H1 (cell line): ENCODE results near the gene RBFOX1.

Source experiments
- ATF3 ChIP-seq: IDR thresholded peaks from 2 replicates; pipeline ENCODE4 v1.6.1; 2011; ENCODE audit warnings: low read depth, mild to moderate bottlenecking, low read length; ENCODE audit not compliant: insufficient read depth
- BRCA1 ChIP-seq: IDR thresholded peaks from 2 replicates; pipeline ENCODE4 v1.6.1; 2012; ENCODE audit warnings: low read depth, low read length, improper control_type of control experiment
- CTCF ChIP-seq, 3 experiments: IDR thresholded peaks; 1 replicate in 2 of 3; 2 replicates in 1 of 3; pipeline versions ENCODE4 v1.5.1 to v1.6.1; 2011; ENCODE audit warnings: low read length in 3 of 3, mild to moderate bottlenecking in 3 of 3, inconsistent platforms in 2 of 3, low read depth in 1 of 3, moderate library complexity in 1 of 3; ENCODE audit not compliant: insufficient read depth in 1 of 3; ENCODE audit errors: control extremely low read depth in 1 of 3
- EP300 ChIP-seq, 2 experiments: IDR thresholded peaks; 1 replicate in 1 of 2; 2 replicates in 1 of 2; pipeline ENCODE4 v1.6.1; 2011 to 2012; ENCODE audit warnings: low read depth in 2 of 2, low read length in 2 of 2, mild to moderate bottlenecking in 2 of 2, borderline replicate concordance in 1 of 2, inconsistent platforms in 1 of 2, moderate library complexity in 1 of 2
- EZH2 ChIP-seq: fragments of 200-600 bp; sonication (generic); IDR thresholded peaks from 2 replicates; pipeline ENCODE4 v1.7.1; 2012; ENCODE audit warnings: low read depth, mild to moderate bottlenecking, moderate library complexity, low read length, inconsistent platforms; ENCODE audit not compliant: severe bottlenecking
- JUND ChIP-seq: IDR thresholded peaks from 2 replicates; pipeline ENCODE4 v1.6.1; 2011; ENCODE audit warnings: mild to moderate bottlenecking, improper control_type of control experiment, low read length
- POLR2A ChIP-seq, 2 experiments: IDR thresholded peaks; 1 replicate in 1 of 2; 2 replicates in 1 of 2; pipeline ENCODE4 v1.6.1; 2011; ENCODE audit warnings: low read depth in 2 of 2, low read length in 2 of 2, mild to moderate bottlenecking in 2 of 2; ENCODE audit errors: control extremely low read depth in 1 of 2
- POLR2AphosphoS5 ChIP-seq: IDR thresholded peaks from 2 replicates; pipeline ENCODE4 v1.6.1; 2011; ENCODE audit warnings: low read depth, low read length
- RNF2 ChIP-seq: fragments of 200-900, 300-1000 bp; sonication (generic); IDR thresholded peaks from 2 replicates; pipeline ENCODE4 v1.7.1; 2016; ENCODE audit warnings: borderline replicate concordance, low read depth, mild to moderate bottlenecking, antibody characterized with exemption, low read length; ENCODE audit not compliant: poor library complexity, severe bottlenecking; ENCODE audit errors: missing control alignments
- SRF ChIP-seq: IDR thresholded peaks from 2 replicates; pipeline ENCODE4 v1.6.1; 2011; ENCODE audit warnings: mild to moderate bottlenecking, low read depth, low read length, moderate library complexity
- USF2 ChIP-seq: IDR thresholded peaks from 2 replicates; pipeline ENCODE4 v1.6.1; 2011; ENCODE audit warnings: low read length, improper control_type of control experiment
- ZNF274 ChIP-seq: IDR thresholded peaks from 2 replicates; pipeline ENCODE4 v1.7.0; 2012; ENCODE audit warnings: low read length, borderline replicate concordance; ENCODE audit errors: extremely low read depth

GRCh38 chr16:7755347-7755882, 422.8 kb downstream of the RBFOX1 start:
- no peak for TF ChIP-seq CTCF (IDR thresholded peaks at IDR 0.05; ENCODE audit: control extremely low read depth in 1 of 3, insufficient read depth in 1 of 3, low read depth in 1 of 3, low read length in 3 of 3)
- no peak for TF ChIP-seq JUND
- TF ChIP-seq RNF2, result no peak
- no peak for TF ChIP-seq POLR2A (IDR thresholded peaks at IDR 0.05; ENCODE audit: control extremely low read depth in 1 of 2, low read depth in 2 of 2, low read length in 2 of 2)
- TF ChIP-seq BRCA1, result no peak
- no peak for TF ChIP-seq ATF3
- no peak for TF ChIP-seq USF2
- no peak for TF ChIP-seq ZNF274
- no peak for TF ChIP-seq POLR2AphosphoS5
- no peak for TF ChIP-seq EZH2
- TF ChIP-seq SRF, result no peak
- TF ChIP-seq EP300 (IDR thresholded peaks at IDR 0.05; ENCODE audit: borderline replicate concordance in 1 of 2, low read depth in 2 of 2, low read length in 2 of 2), result no peak
